OCI-LY1 (cell line): ENCODE measurements around the gene OR51E1.

ENCODE experiments used
- H2AFZ ChIP-seq: fragments of 200-600 bp; sonication (generic), shearing (Covaris generic); 2 replicates; pipeline ENCODE4 v1.6.0; 2014; ENCODE audit warnings: antibody characterized with exemption, mild to moderate bottlenecking, low read length
- H3F3A ChIP-seq: fragments of 200-600 bp; sonication (generic), shearing (Covaris generic); 2 replicates; pipeline ENCODE4 v1.6.0; 2014; ENCODE audit warnings: mild to moderate bottlenecking, antibody characterized with exemption, low read length, moderate library complexity; ENCODE audit not compliant: insufficient read depth
- H3K27ac ChIP-seq: fragments of 200-600 bp; sonication (generic); 2 replicates; pipeline ENCODE4 v1.5.1; 2014; ENCODE audit warnings: low read length, mixed run types, mild to moderate bottlenecking, low read depth; ENCODE audit not compliant: poor library complexity, severe bottlenecking
- H3K27me3 ChIP-seq: fragments of 200-600 bp; sonication (generic); 2 replicates; pipeline ENCODE4 v1.6.0; 2014; ENCODE audit warnings: antibody characterized with exemption, mild to moderate bottlenecking, low read length, moderate library complexity; ENCODE audit not compliant: insufficient read depth
- H3K36me3 ChIP-seq: fragments of 200-600 bp; sonication (generic); 2 replicates; pipeline ENCODE4 v1.6.1; 2014; ENCODE audit warnings: mild to moderate bottlenecking, antibody characterized with exemption, low read length, moderate library complexity, mixed read lengths; ENCODE audit not compliant: insufficient read depth
- H3K4me1 ChIP-seq: fragments of 200-600 bp; sonication (generic); 2 replicates; pipeline ENCODE4 v1.5.1; 2014; ENCODE audit warnings: mild to moderate bottlenecking, low read length, moderate library complexity; ENCODE audit not compliant: insufficient read depth, severe bottlenecking
- H3K4me2 ChIP-seq: fragments of 200-600 bp; sonication (generic), shearing (Covaris generic); 2 replicates; pipeline ENCODE4 v1.6.1; 2014; ENCODE audit warnings: low read length
- H3K4me3 ChIP-seq: fragments of 200-600 bp; sonication (generic); 2 replicates; pipeline ENCODE4 v1.5.1; 2014; ENCODE audit warnings: low read length, low read depth, mild to moderate bottlenecking, mixed read lengths; ENCODE audit not compliant: poor library complexity, severe bottlenecking
- H3K79me2 ChIP-seq: fragments of 200-600 bp; shearing (Covaris generic); 2 replicates; pipeline ENCODE4 v1.6.1; 2016; ENCODE audit warnings: mixed run types, low read length, mixed read lengths; ENCODE audit not compliant: insufficient read depth
- H3K9ac ChIP-seq: fragments of 200-600 bp; sonication (generic), shearing (Covaris generic); 2 replicates; pipeline ENCODE4 v1.6.1; 2014; ENCODE audit warnings: mild to moderate bottlenecking, low read length, mixed read lengths
- H3K9me2 ChIP-seq: fragments of 200-600 bp; sonication (generic), shearing (Covaris generic); 2 replicates; pipeline ENCODE4 v1.6.1; 2014; ENCODE audit warnings: low read depth, mild to moderate bottlenecking, low read length, mixed read lengths
- H3K9me3 ChIP-seq: fragments of 200-600 bp; shearing (Covaris generic); 2 replicates; pipeline ENCODE4 v1.6.1; 2014; ENCODE audit warnings: low read length, mixed read lengths
- H4K20me1 ChIP-seq: fragments of 200-600 bp; sonication (generic), shearing (Covaris generic); 2 replicates; pipeline ENCODE4 v1.6.0; 2016; ENCODE audit warnings: mild to moderate bottlenecking, low read length; ENCODE audit not compliant: insufficient read depth
- CTCF ChIP-seq: fragments of 200-600 bp; sonication (generic), shearing (Covaris generic); IDR thresholded peaks from 2 replicates; pipeline ENCODE4 v1.5.1; 2017; ENCODE audit warnings: mild to moderate bottlenecking, antibody characterized with exemption, low read length, moderate library complexity, mixed read lengths
- EZH2 ChIP-seq: fragments of 200-600 bp; sonication (generic), shearing (Covaris generic); IDR thresholded peaks from 2 replicates; pipeline ENCODE4 v1.8.0; 2017; ENCODE audit warnings: borderline replicate concordance, mixed run types, mild to moderate bottlenecking, antibody characterized with exemption, low read length, moderate library complexity, mixed read lengths

OR51E1 gene

GRCh38 chr11:4611986-4612385 is 31.8 kb upstream of the OR51E1 start:
- no peak overlapping the region for H3K4me3 ChIP-seq
- H3K27ac ChIP-seq: no peak overlapping the region
- H3K27me3 ChIP-seq: no peaks in the 10 kb centered on the region
- H2AFZ ChIP-seq: no peak overlapping the region
- no peak overlapping the region for H3K4me2 ChIP-seq
- no peaks in the 10 kb centered on the region for H3K9me2 ChIP-seq
- H3K9ac ChIP-seq: no peak overlapping the region
- no peaks in the 10 kb centered on the region for H3K36me3 ChIP-seq
- H3K4me1 ChIP-seq: peaks cover 17% of the 10 kb centered on the region
- H4K20me1 ChIP-seq: no peaks in the 10 kb centered on the region
- no peaks in the 10 kb centered on the region for H3K79me2 ChIP-seq
- H3F3A ChIP-seq: no peaks in the 10 kb centered on the region
- no peak for TF ChIP-seq EZH2
- TF ChIP-seq CTCF: no peak
- no peaks in the 10 kb centered on the region for H3K9me3 ChIP-seq

- no peak overlapping the region for H3K4me3 ChIP-seq
- H3K27ac ChIP-seq: no peak overlapping the region
- H3K4me1 ChIP-seq: no peaks in the 10 kb centered on the region
- no peaks in the 10 kb centered on the region for H3F3A ChIP-seq
- no peaks in the 10 kb centered on the region for H3K36me3 ChIP-seq
- no peaks in the 10 kb centered on the region for H4K20me1 ChIP-seq
- no peaks in the 10 kb centered on the region for H3K9me2 ChIP-seq
- H3K27me3 ChIP-seq: no peaks in the 10 kb centered on the region
- H3K9me3 ChIP-seq: no peaks in the 10 kb centered on the region
- TF ChIP-seq CTCF: no peak
- TF ChIP-seq EZH2: no peak
- H2AFZ ChIP-seq: no peak overlapping the region
- H3K9ac ChIP-seq: no peak overlapping the region
- H3K79me2 ChIP-seq: no peaks in the 10 kb centered on the region
- no peak overlapping the region for H3K4me2 ChIP-seq
Measured at GRCh38 chr11:4615856-4616444, 27.8 kb upstream of the OR51E1 start.

GRCh38 chr11:4619514-4619913 is 24.3 kb upstream of the OR51E1 start:
- no peaks in the 10 kb centered on the region for H3K27me3 ChIP-seq
- H4K20me1 ChIP-seq: no peaks in the 10 kb centered on the region
- no peak overlapping the region for H3K9ac ChIP-seq
- no peak overlapping the region for H3K4me3 ChIP-seq
- no peaks in the 10 kb centered on the region for H3F3A ChIP-seq
- H3K36me3 ChIP-seq: no peaks in the 10 kb centered on the region
- H3K4me1 ChIP-seq: no peaks in the 10 kb centered on the region
- H3K79me2 ChIP-seq: no peaks in the 10 kb centered on the region
- H2AFZ ChIP-seq: no peak overlapping the region
- H3K4me2 ChIP-seq: no peak overlapping the region
- H3K9me3 ChIP-seq: no peaks in the 10 kb centered on the region
- no peaks in the 10 kb centered on the region for H3K9me2 ChIP-seq
- no peak for TF ChIP-seq CTCF
- no peak for TF ChIP-seq EZH2
- no peak overlapping the region for H3K27ac ChIP-seq
